GM12891 (cell line): ENCODE measurements around the gene NKIRAS2.
"Not testable (repeated sequence)": the region's sequence is repeated elsewhere in the genome, so short reads cannot be mapped to it uniquely, and the experiment has no call there.

ENCODE experiments used
- DNase-seq: peaks from one replicate; pipeline ENCODE4 v3.0.0; 2011; ENCODE audit warnings: low spot score; ENCODE audit not compliant: insufficient read length
- FAIRE-seq: peaks from 2 replicates; lab custom pipeline; 2011; peaks lifted over from hg19 to GRCh38; lab: Jason Lieb, UNC
- PAX5 ChIP-seq: IDR thresholded peaks from 2 replicates; pipeline ENCODE4 v1.6.1; 2011; ENCODE audit warnings: low read length, moderate library complexity, mild to moderate bottlenecking; ENCODE audit not compliant: insufficient read depth, severe bottlenecking
- POLR2A ChIP-seq: IDR thresholded peaks from 2 replicates; pipeline ENCODE4 v1.6.1; 2011; ENCODE audit warnings: low read depth, low read length, control low read depth
- POLR2AphosphoS5 ChIP-seq: IDR thresholded peaks from 2 replicates; pipeline ENCODE4 v1.6.1; 2011; ENCODE audit warnings: low read depth, low read length, control low read depth
- POU2F2 ChIP-seq: IDR thresholded peaks from 2 replicates; pipeline ENCODE4 v1.6.1; 2011; ENCODE audit warnings: low read depth, mild to moderate bottlenecking, control low read depth, low read length, moderate library complexity
- SPI1 ChIP-seq: IDR thresholded peaks from 2 replicates; pipeline ENCODE4 v1.6.1; 2011; ENCODE audit warnings: low read depth, low read length, control low read depth
- TAF1 ChIP-seq: IDR thresholded peaks from 2 replicates; pipeline ENCODE4 v1.6.1; 2011; ENCODE audit warnings: low read depth, low read length, control low read depth

Gene NKIRAS2

GRCh38 chr17:42010898-42011516 is 8.9 kb upstream of the NKIRAS2 start:
- TF ChIP-seq SPI1 = no peak
- TF ChIP-seq TAF1 = no peak
- TF ChIP-seq POU2F2 = no peak
- TF ChIP-seq POLR2A = no peak
- no peak for TF ChIP-seq PAX5
- TF ChIP-seq POLR2AphosphoS5 = no peak
- DNase-seq = no peak
- FAIRE-seq = no peak

DNA sequence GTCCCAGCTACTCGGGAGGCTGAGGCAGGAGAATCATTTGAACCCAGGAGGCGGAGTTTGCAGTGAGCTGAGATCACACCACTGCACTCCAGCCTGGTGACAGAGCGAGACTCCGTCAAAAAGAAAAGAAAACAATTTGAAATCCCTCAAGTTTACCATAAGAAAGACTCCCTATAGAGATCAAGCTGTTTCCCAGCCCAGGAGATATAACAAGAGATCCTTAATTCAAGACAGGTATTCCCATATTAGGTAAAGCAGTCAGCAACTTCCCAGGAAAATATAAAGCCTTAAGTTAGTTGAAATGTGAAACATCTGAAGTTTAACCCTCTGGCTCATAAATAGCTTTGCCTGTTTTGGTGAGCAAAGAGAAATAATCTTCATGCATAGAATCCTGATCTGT is 7.5 kb upstream of the NKIRAS2 start:
- not testable (repeated sequence) for DNase-seq, FAIRE-seq

- FAIRE-seq, DNase-seq: not testable (repeated sequence)
Observed at GRCh38 chr17:42013740-42014139, 6.2 kb upstream of the NKIRAS2 start.

DNA sequence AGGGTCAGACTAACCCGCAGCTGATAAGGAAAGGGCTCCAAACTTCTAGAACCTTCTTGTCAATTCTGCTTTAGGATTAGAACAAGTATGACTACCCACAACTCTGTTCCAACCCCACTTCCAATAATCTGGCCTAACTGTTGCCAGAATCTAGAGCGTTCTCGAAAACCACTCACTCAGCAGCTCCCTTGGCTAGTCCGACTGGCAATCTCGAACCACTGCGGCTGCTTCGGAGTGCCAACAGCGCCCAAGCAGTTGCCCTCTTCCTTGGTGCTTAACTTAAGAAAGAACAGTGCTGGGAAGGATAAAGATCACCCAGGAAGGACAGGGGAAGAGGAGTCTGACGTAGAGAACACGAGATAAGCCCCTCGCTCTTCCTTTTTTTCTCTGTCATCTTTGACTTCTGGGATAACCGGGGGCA is 3.5 kb upstream of the NKIRAS2 start:
- FAIRE-seq (no peak), DNase-seq (no peak)
- TF ChIP-seq SPI1 = no peak
- TF ChIP-seq POLR2AphosphoS5 = no peak
- TF ChIP-seq POLR2A = no peak
- no peak for TF ChIP-seq PAX5

DNA sequence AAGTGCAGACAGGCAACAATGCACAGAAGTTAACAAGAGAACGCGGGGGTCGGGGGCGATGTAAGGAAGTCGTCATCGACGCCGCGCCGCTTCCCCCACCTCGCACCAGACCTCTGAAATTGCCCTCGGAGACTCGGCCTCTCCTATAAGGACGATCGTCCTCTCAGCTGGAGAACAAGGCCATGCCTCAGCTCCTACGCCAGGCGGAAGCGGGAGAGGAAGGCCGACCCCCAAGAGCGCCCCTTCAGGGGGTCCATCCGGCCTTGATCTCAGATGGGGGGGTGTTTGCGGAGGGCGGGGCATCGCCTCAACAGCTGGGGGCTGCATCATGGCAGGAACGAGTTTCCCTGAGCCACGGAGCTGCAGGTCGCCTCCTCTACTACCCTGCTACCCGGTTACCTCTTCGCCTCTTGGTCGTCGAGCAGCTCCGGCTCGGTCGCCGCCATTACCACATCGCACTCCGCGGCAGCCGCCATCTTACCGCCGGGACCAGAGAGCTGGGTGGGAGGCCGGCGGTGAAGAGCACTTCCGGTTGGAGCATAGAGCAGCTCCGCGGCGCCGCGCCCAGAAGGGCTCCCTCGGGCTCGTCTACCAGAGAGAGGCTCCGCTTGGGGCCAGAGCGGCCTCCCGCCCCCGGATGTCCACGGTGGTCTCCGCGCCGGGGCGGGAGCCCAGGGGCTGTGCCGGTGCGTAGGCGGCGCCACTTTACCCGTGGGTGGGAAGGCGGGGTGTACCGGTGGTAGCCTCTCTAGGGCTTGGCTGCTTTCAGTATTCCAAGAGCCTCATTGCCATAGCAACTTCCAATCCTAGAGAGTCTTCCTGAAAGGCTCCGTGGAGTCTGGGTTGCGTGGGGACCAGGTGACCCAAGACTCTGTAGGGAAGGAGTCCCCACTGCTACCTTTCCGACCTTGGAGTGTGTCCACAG is 2.7 kb upstream of the NKIRAS2 start, which contains the start of gene DNAJC7:
TSS of gene DNAJC7 (minus strand) at position 499 of the 925 bp plus-strand sequence. CDS start at position 476, 23 bp downstream.
- peak; percentile 93 for FAIRE-seq
- peak; percentile 95 for TF ChIP-seq POLR2A
- TF ChIP-seq SPI1 = peak; percentile 33; the same call in 1 of the 2 replicates
- TF ChIP-seq POU2F2 = no peak
- TF ChIP-seq TAF1 = peak; percentile 97
- TF ChIP-seq POLR2AphosphoS5 = peak; percentile 94
- DNase-seq = peak; percentile 91

DNA sequence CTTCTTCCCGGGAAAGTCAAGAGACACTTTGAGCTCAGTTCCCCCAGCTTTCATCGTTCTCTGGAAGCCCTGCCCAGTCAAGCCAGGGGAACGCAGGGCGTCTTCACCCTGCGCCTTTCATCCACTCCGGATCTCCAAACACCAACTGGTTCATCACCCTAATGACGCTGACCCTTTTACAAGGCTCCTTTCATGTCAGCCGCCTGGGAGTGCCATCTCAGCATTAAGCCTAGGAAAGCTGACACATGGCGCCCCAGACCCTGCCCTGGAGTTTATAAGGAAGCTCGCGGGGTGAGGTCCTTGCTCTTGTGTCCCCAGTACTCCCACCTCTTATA is 2.1 kb upstream of the NKIRAS2 start:
- no peak for DNase-seq
- TF ChIP-seq PAX5 = no peak
- no peak for TF ChIP-seq POU2F2
- no peak for TF ChIP-seq POLR2A
- no peak for TF ChIP-seq TAF1
- no peak for TF ChIP-seq SPI1
- TF ChIP-seq POLR2AphosphoS5 = no peak
- FAIRE-seq = no peak

GRCh38 chr17:42018339-42018738 is 1.6 kb upstream of the NKIRAS2 start:
- DNase-seq (no peak), FAIRE-seq (no peak)
- TF ChIP-seq POU2F2 (no peak), POLR2AphosphoS5 (no peak), PAX5 (no peak), SPI1 (no peak), POLR2A (no peak), TAF1 (no peak)

DNA sequence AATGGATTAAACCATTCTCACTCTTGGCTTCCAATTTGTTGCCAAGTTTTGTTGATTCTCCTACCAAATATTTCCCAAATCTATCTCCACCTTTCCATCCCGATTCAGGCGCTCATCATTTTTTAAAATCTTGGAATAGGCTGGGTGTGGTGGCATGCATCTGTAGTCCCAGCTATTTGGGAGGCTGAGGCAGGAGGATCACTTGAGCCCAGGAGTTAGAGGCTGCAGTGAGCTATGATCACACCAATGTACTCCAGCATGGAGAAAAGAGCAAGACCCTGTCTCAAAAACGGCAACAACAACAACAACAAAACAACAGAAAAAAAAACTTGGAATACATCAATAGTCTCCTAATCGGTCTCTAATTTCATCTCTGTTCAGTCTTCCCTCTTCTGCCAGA is 902 bp upstream of the NKIRAS2 start:
- no peak for TF ChIP-seq POU2F2
- FAIRE-seq = no peak

GRCh38 chr17:42020845-42021244 is 955 bp downstream of the NKIRAS2 start:
- not testable (repeated sequence) for FAIRE-seq, DNase-seq

More for the DNA sequence above, 902 bp upstream of the NKIRAS2 start:
- no peak for DNase-seq

GRCh38 chr17:42023524-42024349 is 3.8 kb downstream of the NKIRAS2 start:
- TF ChIP-seq PAX5 (no peak), POLR2AphosphoS5 (no peak)
- no peak for FAIRE-seq
- DNase-seq = no peak

DNA sequence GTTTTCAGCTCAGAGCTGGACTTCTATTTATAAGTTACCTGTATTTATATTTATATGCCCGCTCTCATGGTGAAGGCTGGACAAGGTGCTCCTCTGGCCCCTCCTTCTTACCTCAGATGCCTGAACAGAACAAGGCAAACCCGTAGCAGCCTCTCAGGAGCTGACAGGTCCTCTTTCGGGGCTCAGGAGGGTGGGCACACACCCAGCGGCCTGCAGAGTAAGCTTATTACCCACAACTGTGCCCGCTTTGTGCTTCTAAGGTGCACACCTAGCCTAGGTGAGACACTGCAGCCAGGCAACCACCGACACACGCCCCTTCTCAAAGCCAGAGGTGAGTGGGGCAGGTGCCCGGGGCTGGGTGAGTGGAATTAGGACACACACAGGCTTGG is 5.3 kb downstream of the NKIRAS2 start:
- DNase-seq (no peak), FAIRE-seq (no peak)
- TF ChIP-seq POLR2A = no peak
- no peak for TF ChIP-seq SPI1
- TF ChIP-seq POLR2AphosphoS5 = no peak
- TF ChIP-seq TAF1 = no peak
- TF ChIP-seq PAX5 = no peak
- no peak for TF ChIP-seq POU2F2
